HCT116 (cell line): ENCODE results near the gene KCNV2. TPM values are rescaled to one million over a fixed set of nuclear protein-coding genes. Genes with fewer than 3 reads are reported as not detected.

Source experiments
- ATAC-seq: fragments of 200-7000 bp; cut with Tn5 transposase; 2 replicates; pipeline ENCODE4 v1.9.1; 2020; ENCODE audit warnings: mild to moderate bottlenecking, moderate library complexity
- BruUV-seq: library from RNA; stranded (reverse); fragments of 400-500 nt; replicated peaks from 2 replicates; lab custom pipeline; 2021; lab: Mats Ljungman, UMichigan
- CTCF ChIA-PET: fragments of 300-600 bp; sonication (Branson Sonifier 250); formaldehyde crosslinking; loops from one replicate; lab custom pipeline; 2021; ENCODE audit warnings: antibody characterized with exemption; lab: Charles Lee
- POLR2A ChIA-PET: fragments of 300-600, 350-600 bp; sonication (Branson Sonifier 250); formaldehyde crosslinking; loops from one replicate; lab custom pipeline; 2021; ENCODE audit warnings: antibody characterized with exemption; lab: Charles Lee
- RAD21 ChIA-PET, 2 experiments: fragments of 300-600 bp; sonication (Branson Sonifier 250); formaldehyde crosslinking; loops; one replicate each; lab custom pipeline; 2023; ENCODE audit warnings: low total read pairs in 2 of 2; ENCODE audit not compliant: uncharacterized antibody in 2 of 2, unreplicated experiment in 2 of 2, low non-redundant PET in 1 of 2; lab: Charles Lee
- DNase-seq: peaks from one replicate; pipeline ENCODE4 v3.0.0-alpha.2; 2010; ENCODE audit warnings: low read depth, low spot score
- H2AFZ ChIP-seq: fragments of 200-600 bp; shearing (Covaris generic), sonication (generic); 2 replicates; pipeline ENCODE4 v1.6.1; 2017; ENCODE audit warnings: low read depth, mixed run types, mixed read lengths, antibody characterized with exemption, low read length; ENCODE audit not compliant: poor library complexity, severe bottlenecking
- H3K27ac ChIP-seq: 2 replicates; pipeline ENCODE4 v1.5.1; 2012; ENCODE audit warnings: low read depth, low read length
- H3K27me3 ChIP-seq: fragments of 200-600 bp; sonication (generic); 2 replicates; pipeline ENCODE4 v1.6.1; 2016; ENCODE audit warnings: mixed run types, low read length, mixed read lengths; ENCODE audit not compliant: insufficient read depth
- H3K36me3 ChIP-seq, 2 experiments: fragments of 200-500 bp in 1 of 2; fragments of 200-600 bp in 1 of 2; sonication (Bioruptor generic) in 1 of 2; sonication (generic) in 1 of 2; 2 replicates each; pipeline versions ENCODE4 v1.5.1 to v1.6.1; 2014 to 2016; ENCODE audit warnings: low read length in 2 of 2, inconsistent platforms in 1 of 2, mixed read lengths in 1 of 2, mixed run types in 1 of 2; ENCODE audit not compliant: insufficient read depth in 2 of 2, control insufficient read depth in 1 of 2
- H3K4me1 ChIP-seq, 2 experiments: fragments of 200-600 bp in 1 of 2; sonication (generic) in 1 of 2; 2 replicates each; pipeline versions ENCODE4 v1.5.1 to v1.6.1; 2012 to 2017; ENCODE audit warnings: low read length in 2 of 2, inconsistent platforms in 1 of 2, mild to moderate bottlenecking in 1 of 2, mixed read lengths in 1 of 2, mixed run types in 1 of 2, moderate library complexity in 1 of 2; ENCODE audit not compliant: insufficient read depth in 2 of 2, control insufficient read depth in 1 of 2
- H3K4me2 ChIP-seq: fragments of 200-600 bp; sonication (generic); 2 replicates; pipeline ENCODE4 v1.6.1; 2017; ENCODE audit warnings: mixed run types, low read length, mixed read lengths
- H3K4me3 ChIP-seq, 2 experiments: fragments of 200-600 bp in 1 of 2; sonication (generic) in 1 of 2; replicated peaks in 1 of 2; 2 replicates each; pipeline ENCODE4 v1.5.1; 2011 to 2016; ENCODE audit warnings: low read length in 2 of 2, control low read depth in 1 of 2, low read depth in 1 of 2, mild to moderate bottlenecking in 1 of 2, mixed read lengths in 1 of 2, mixed run types in 1 of 2
- H3K79me2 ChIP-seq: fragments of 200-600 bp; sonication (generic); 2 replicates; pipeline ENCODE4 v1.6.1; 2017; ENCODE audit warnings: mild to moderate bottlenecking, mixed run types, low read length, moderate library complexity, mixed read lengths; ENCODE audit not compliant: insufficient read depth
- H3K9ac ChIP-seq: fragments of 200-600 bp; sonication (generic); 2 replicates; pipeline ENCODE4 v1.6.1; 2016; ENCODE audit warnings: low read length, mixed read lengths
- H3K9me2 ChIP-seq: fragments of 200-600 bp; sonication (generic), shearing (Covaris generic); 2 replicates; pipeline ENCODE4 v1.6.1; 2017; ENCODE audit warnings: mixed run types, mild to moderate bottlenecking, moderate library complexity; ENCODE audit not compliant: insufficient read depth
- H3K9me3 ChIP-seq, 2 experiments: fragments of 200-500 bp in 1 of 2; fragments of 200-600 bp in 1 of 2; sonication (Bioruptor generic) in 1 of 2; sonication (generic) in 1 of 2; 2 replicates each; pipeline ENCODE4 v1.6.1; 2014 to 2017; ENCODE audit warnings: low read length in 2 of 2, mixed read lengths in 2 of 2, inconsistent platforms in 1 of 2, low read depth in 1 of 2, mild to moderate bottlenecking in 1 of 2, mixed run types in 1 of 2, moderate library complexity in 1 of 2; ENCODE audit not compliant: control insufficient read depth in 1 of 2, insufficient read depth in 1 of 2
- H4K20me1 ChIP-seq: fragments of 200-600 bp; sonication (generic), shearing (Covaris generic); 2 replicates; pipeline ENCODE4 v1.6.1; 2017; ENCODE audit warnings: mixed run types, mild to moderate bottlenecking, moderate library complexity; ENCODE audit not compliant: insufficient read depth
- ATF3 ChIP-seq: IDR thresholded peaks from 2 replicates; pipeline ENCODE4 v1.6.1; 2012
- CEBPB ChIP-seq: IDR thresholded peaks from 2 replicates; pipeline ENCODE4 v1.6.1; 2012; ENCODE audit warnings: low read depth
- CTCF ChIP-seq, 3 experiments: fragments of 200-600 bp in 1 of 3; sonication (generic) in 1 of 3; IDR thresholded peaks in 2 of 3; conservative IDR thresholded peaks in 1 of 3; 2 replicates each; pipeline ENCODE4 v1.5.1; 2012 to 2017; ENCODE audit warnings: low read depth in 2 of 3, low read length in 2 of 3, antibody characterized with exemption in 1 of 3, borderline replicate concordance in 1 of 3, control low read depth in 1 of 3, mild to moderate bottlenecking in 1 of 3, mixed read lengths in 1 of 3, mixed run types in 1 of 3, moderate library complexity in 1 of 3; ENCODE audit not compliant: insufficient read depth in 1 of 3
- EGR1 ChIP-seq: IDR thresholded peaks from 2 replicates; pipeline ENCODE4 v1.6.1; 2012; ENCODE audit warnings: low read depth
- ELF1 ChIP-seq: IDR thresholded peaks from 2 replicates; pipeline ENCODE4 v1.6.1; 2012; ENCODE audit warnings: low read depth, borderline replicate concordance
- EZH2 ChIP-seq: fragments of 200-600 bp; sonication (generic); IDR thresholded peaks from 2 replicates; pipeline ENCODE4 v1.6.1; 2017; ENCODE audit warnings: antibody characterized with exemption, mixed run types
- FOSL1 ChIP-seq: IDR thresholded peaks from 2 replicates; pipeline ENCODE4 v1.6.1; 2012; ENCODE audit warnings: low read depth
- POLR2A ChIP-seq: IDR thresholded peaks from 2 replicates; pipeline ENCODE4 v1.7.0; 2011; ENCODE audit warnings: borderline replicate concordance; ENCODE audit not compliant: insufficient read depth, insufficient read length; ENCODE audit errors: extremely low read depth
- RAD21 ChIP-seq: IDR thresholded peaks from 2 replicates; pipeline ENCODE4 v1.6.1; 2012; ENCODE audit warnings: low read depth, mild to moderate bottlenecking
- SIN3A ChIP-seq: IDR thresholded peaks from 2 replicates; pipeline ENCODE4 v1.6.1; 2012; ENCODE audit warnings: low read depth
- SP1 ChIP-seq: IDR thresholded peaks from 2 replicates; pipeline ENCODE4 v1.6.1; 2012; ENCODE audit warnings: low read depth
- YY1 ChIP-seq: IDR thresholded peaks from 2 replicates; pipeline ENCODE4 v1.6.1; 2011; ENCODE audit warnings: low read length, low read depth, moderate library complexity, mild to moderate bottlenecking; ENCODE audit not compliant: insufficient replicate concordance; ENCODE audit errors: extremely low read depth
- ZFX ChIP-seq: fragments of 450-650 bp; IDR thresholded peaks from 2 replicates; pipeline ENCODE4 v1.6.1; 2017
- ZNF274 ChIP-seq: fragments of 200-500 bp; sonication (Bioruptor generic); IDR thresholded peaks from 2 replicates; pipeline ENCODE4 v1.6.1; 2014; ENCODE audit warnings: mild to moderate bottlenecking, low read depth, low read length, inconsistent platforms
- intact Hi-C: fragments of 100-400 bp; cut with micrococcal nuclease; formaldehyde crosslinking; loops from 2 replicates; pipeline ENCODE4 v1.10.0; 2022
- total RNA-seq: library from RNA; stranded (reverse); gene quantifications from one replicate; pipeline ENCODE4 v1.2.1, GENCODE V29; 2021; ENCODE audit not compliant: unreplicated experiment
- TF ChIP-seq, protein P1 (sequence below): IDR thresholded peaks from 2 replicates; pipeline ENCODE4 v1.6.1; 2011; ENCODE audit warnings: mild to moderate bottlenecking, low read length, moderate library complexity; ENCODE audit not compliant: insufficient replicate concordance; ENCODE audit errors: extremely low read depth

The KCNV2 gene
- total RNA-seq, 1 experiment from 2014 or later: not detected

- Histone ChIP-seq H2AFZ (no peak overlapping the region), H3K4me3 (no peak overlapping the region), H3K27ac (no peak overlapping the region), H4K20me1 (no peaks in the 10 kb centered on the region), H3K36me3 (no peaks in the 10 kb centered on the region), H3K9me2 (no peaks in the 10 kb centered on the region), H3K9me3 (no peaks in the 10 kb centered on the region), H3K27me3 (no peaks in the 10 kb centered on the region)
- ChIA-PET CTCF (no interaction called here), RAD21 (no interaction called here)
- no TSS peak for BruUV-seq
- no peak for TF ChIP-seq ZNF274
- no peak for TF ChIP-seq EGR1
- no peak for TF ChIP-seq POLR2A
- TF ChIP-seq EZH2: no peak
- TF ChIP-seq ATF3: no peak
- TF ChIP-seq CEBPB: no peak
- TF ChIP-seq FOSL1: no peak
- TF ChIP-seq, all 23 proteins: peak for 0
- POLR2A ChIA-PET: no interaction called here
- intact Hi-C loops: no loop called here
- no peak overlapping the region for H3K4me2 ChIP-seq
- DNase-seq: no peak
- H3K79me2 ChIP-seq: no peaks in the 10 kb centered on the region
- no peaks in the 10 kb centered on the region for H3K4me1 ChIP-seq
- no peak for ATAC-seq
- no peak overlapping the region for H3K9ac ChIP-seq
These were observed 24.3 kb upstream of the KCNV2 start for GRCh38 chr9:2693056-2693455.

- no peaks in the 10 kb centered on the region for H3K9me3 ChIP-seq
- no peak overlapping the region for H3K9ac ChIP-seq
- no peaks in the 10 kb centered on the region for H3K4me1 ChIP-seq
- no peak overlapping the region for H3K27ac ChIP-seq
- H3K79me2 ChIP-seq: no peaks in the 10 kb centered on the region
- intact Hi-C loops: no loop called here
- no peaks in the 10 kb centered on the region for H3K36me3 ChIP-seq
- no peak for TF ChIP-seq FOSL1
- no peak for TF ChIP-seq EGR1
- no peak for TF ChIP-seq RAD21
- no peak for TF ChIP-seq SP1
- no peak for TF ChIP-seq CTCF (IDR thresholded peaks at IDR 0.05 in 2 of 3, conservative IDR thresholded peaks at IDR 0.05 in 1 of 3; ENCODE audit: borderline replicate concordance in 1 of 3, insufficient read depth in 1 of 3, low read depth in 2 of 3, low read length in 2 of 3)
- no peak for TF ChIP-seq EZH2
- TF ChIP-seq ZFX: no peak
- no peak for TF ChIP-seq ELF1
- TF ChIP-seq YY1: no peak
- TF ChIP-seq SIN3A: no peak
- no peak for TF ChIP-seq ATF3
- TF ChIP-seq, protein P1, sequence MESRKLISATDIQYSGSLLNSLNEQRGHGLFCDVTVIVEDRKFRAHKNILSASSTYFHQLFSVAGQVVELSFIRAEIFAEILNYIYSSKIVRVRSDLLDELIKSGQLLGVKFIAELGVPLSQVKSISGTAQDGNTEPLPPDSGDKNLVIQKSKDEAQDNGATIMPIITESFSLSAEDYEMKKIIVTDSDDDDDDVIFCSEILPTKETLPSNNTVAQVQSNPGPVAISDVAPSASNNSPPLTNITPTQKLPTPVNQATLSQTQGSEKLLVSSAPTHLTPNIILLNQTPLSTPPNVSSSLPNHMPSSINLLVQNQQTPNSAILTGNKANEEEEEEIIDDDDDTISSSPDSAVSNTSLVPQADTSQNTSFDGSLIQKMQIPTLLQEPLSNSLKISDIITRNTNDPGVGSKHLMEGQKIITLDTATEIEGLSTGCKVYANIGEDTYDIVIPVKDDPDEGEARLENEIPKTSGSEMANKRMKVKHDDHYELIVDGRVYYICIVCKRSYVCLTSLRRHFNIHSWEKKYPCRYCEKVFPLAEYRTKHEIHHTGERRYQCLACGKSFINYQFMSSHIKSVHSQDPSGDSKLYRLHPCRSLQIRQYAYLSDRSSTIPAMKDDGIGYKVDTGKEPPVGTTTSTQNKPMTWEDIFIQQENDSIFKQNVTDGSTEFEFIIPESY: no peak
- H3K4me2 ChIP-seq: no peak overlapping the region
- no peak overlapping the region for H2AFZ ChIP-seq
- no peak for DNase-seq
- H3K4me3 ChIP-seq: no peak overlapping the region
- H3K27me3 ChIP-seq: no peaks in the 10 kb centered on the region
- ATAC-seq: no peak
- ChIA-PET POLR2A (no interaction called here), CTCF (no interaction called here), RAD21 (no interaction called here)
- BruUV-seq: no TSS peak
- no peaks in the 10 kb centered on the region for H4K20me1 ChIP-seq
- no peaks in the 10 kb centered on the region for H3K9me2 ChIP-seq
These were observed 19.8 kb upstream of the KCNV2 start for GRCh38 chr9:2697492-2697891.
